Colon (tissue), 2 donors: ENCODE measurements around the gene WRAP53.

Experiments
- FAIRE-seq: peaks from 2 replicates; lab custom pipeline; 2012; peaks lifted over from hg19 to GRCh38; lab: Jason Lieb, UNC
- donor health status: control.
- donor health status: control.

The WRAP53 gene

GRCh38 chr17:7684851-7685532 lies 3.3 kb upstream of the WRAP53 start:
- no peak for FAIRE-seq

- no peak for FAIRE-seq
Measured at GRCh38 chr17:7685533-7686221, 2.6 kb upstream of the WRAP53 start.

GRCh38 chr17:7686222-7687071 lies 1.8 kb upstream of the WRAP53 start:
- no peak for FAIRE-seq

- no peak for FAIRE-seq
Measured at GRCh38 chr17:7687072-7687907, 987 bp upstream of the WRAP53 start, which contains the start of gene TP53. Gene TP53, minus strand, starts transcription at chr17:7687490. Its CDS starts 10,896 bp downstream, at chr17:7676594.

- no peak for FAIRE-seq
Measured at GRCh38 chr17:7688808-7689316, 585 bp downstream of the WRAP53 start.

GRCh38 chr17:7695586-7695985 lies 7.3 kb downstream of the WRAP53 start:
- FAIRE-seq = no peak

GRCh38 chr17:7697828-7698588 lies 9.7 kb downstream of the WRAP53 start:
- FAIRE-seq = no peak

GRCh38 chr17:7700510-7700909 lies 12.2 kb downstream of the WRAP53 start:
- no peak for FAIRE-seq

- no peak for FAIRE-seq
Measured at GRCh38 chr17:7701681-7702080, 13.4 kb downstream of the WRAP53 start.

GRCh38 chr17:7702776-7703175 lies 14.5 kb downstream of the WRAP53 start:
- FAIRE-seq = no peak

GRCh38 chr17:7703584-7704479 lies 15.6 kb downstream of the WRAP53 start:
- FAIRE-seq = no peak

GRCh38 chr17:7704601-7705268 lies 16.5 kb downstream of the WRAP53 start, which contains the start of gene EFNB3:
Gene EFNB3, plus strand, starts transcription at chr17:7705202. Its CDS starts 397 bp downstream, at chr17:7705599.
- no peak for FAIRE-seq

GRCh38 chr17:7705269-7706255 lies 17.3 kb downstream of the WRAP53 start:
- no peak for FAIRE-seq

GRCh38 chr17:7706631-7707354 lies 18.5 kb downstream of the WRAP53 start:
- FAIRE-seq = no peak

GRCh38 chr17:7707446-7707845 lies 19.2 kb downstream of the WRAP53 start:
- no peak for FAIRE-seq

GRCh38 chr17:7707858-7708750 lies 19.8 kb downstream of the WRAP53 start:
- FAIRE-seq = no peak
